ENCODE measurements around the gene INPP4B.

INPP4B gene

GRCh38 chr4:142272452-142272851, 573.6 kb downstream of the INPP4B start:
- DNase-seq = no peak

- DNase-seq = no peak
These were observed 574.3 kb downstream of the INPP4B start for GRCh38 chr4:142271832-142272231.

DNA sequence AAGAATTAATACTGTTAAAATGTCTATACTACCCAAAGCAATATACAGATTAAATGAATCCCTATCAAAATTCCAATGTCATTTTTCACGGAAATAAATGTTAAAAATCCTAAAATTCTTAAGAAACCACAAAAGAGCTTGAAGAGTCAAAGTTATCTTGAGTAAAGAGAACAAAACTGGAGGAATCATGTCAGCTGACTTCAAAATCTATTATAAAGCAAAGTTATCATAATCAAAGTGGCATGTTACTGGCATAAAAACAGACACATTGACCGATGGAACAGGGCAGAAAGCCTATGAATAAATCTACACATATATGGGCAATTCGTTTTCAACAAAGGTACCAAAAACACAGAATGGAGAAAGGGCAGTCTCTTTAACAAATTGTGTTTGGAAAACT, 579.0 kb downstream of the INPP4B start:
- DNase-seq = no peak

DNA sequence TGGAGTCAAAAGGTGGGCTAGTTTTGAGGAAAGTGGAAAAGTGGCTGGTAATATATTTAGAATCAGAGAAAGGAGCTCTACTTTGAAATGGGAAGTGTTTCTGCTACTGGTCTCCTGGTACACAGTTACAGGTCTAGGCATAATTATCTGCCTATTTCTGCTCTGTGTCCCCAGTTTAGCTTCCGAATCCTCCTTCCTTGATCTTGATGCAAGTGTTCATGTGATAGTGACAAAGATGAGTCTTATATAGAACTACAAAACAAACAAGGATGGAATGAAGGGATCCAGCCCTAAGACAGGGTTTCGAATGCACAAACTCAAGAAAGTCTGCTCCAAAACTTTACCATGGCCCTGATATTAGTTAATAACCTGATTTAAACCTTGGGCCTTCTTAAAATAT, 580.2 kb downstream of the INPP4B start:
- no peak for DNase-seq

DNA sequence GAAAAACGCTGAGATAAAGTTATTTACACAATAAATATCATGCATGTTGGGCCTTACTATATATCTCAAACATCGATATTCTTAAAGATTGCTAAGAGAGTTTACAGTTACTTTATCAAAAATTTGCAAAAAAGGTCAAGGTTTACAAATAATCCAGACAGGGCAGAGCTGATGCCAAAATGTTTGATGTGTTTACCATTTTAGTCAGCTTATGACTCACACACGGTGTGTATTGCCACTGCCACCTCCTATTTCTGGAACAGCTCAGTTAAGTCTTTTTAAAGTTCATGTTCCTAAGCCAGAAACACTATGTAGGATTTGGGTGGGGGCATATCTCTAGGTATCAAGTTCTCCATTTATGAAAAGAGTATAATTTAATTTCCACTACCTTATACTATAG, 580.6 kb downstream of the INPP4B start:
- DNase-seq = no peak

- no peak for DNase-seq
These were observed 581.1 kb downstream of the INPP4B start for GRCh38 chr4:142264961-142265360.

DNA sequence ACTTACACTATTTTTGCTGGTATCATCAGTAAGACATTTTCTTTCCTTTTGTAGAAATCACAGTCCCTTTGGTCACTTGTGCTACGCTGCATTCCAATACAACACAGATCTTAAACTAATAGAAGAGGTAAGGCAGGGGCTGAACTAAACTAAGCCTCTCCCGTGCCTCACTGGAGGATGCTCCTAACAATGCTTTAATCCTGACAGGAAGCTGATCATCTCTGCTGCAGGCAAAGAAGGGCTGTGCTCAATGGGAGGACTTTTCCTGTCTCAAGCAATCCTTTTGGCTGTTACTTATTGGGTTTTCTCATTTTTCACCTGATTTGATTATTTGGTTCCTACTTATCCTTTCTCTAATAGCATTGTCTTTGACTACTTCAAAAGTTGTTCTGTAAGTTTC, 583.1 kb downstream of the INPP4B start:
- no peak for DNase-seq

GRCh38 chr4:142248946-142249345, 597.2 kb downstream of the INPP4B start:
- no peak for DNase-seq

DNA sequence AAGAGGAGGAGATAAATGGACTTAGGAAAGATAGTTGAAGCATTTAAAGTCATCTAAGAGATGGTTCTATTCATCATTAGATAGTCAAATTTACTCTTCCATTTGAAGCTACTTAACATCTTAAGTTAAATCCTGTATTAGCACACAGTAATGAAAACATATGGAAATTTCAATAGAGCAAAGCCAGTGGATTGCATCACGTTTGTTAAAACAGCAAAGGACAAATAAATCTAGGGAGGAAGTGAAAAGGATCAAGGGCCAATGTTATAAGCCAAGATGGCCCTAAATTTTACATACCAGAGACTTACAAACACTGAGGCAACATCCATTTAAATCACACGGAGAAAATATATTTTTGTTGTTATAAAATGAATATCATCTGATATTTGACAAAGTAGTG, 602.8 kb downstream of the INPP4B start:
- no peak for DNase-seq

GRCh38 chr4:142242156-142242555, 603.9 kb downstream of the INPP4B start:
- no peak for DNase-seq

- no peak for DNase-seq
These were observed 607.5 kb downstream of the INPP4B start for GRCh38 chr4:142238589-142238988.

- no peak for DNase-seq
These were observed 609.8 kb downstream of the INPP4B start for GRCh38 chr4:142236268-142236667.

DNA sequence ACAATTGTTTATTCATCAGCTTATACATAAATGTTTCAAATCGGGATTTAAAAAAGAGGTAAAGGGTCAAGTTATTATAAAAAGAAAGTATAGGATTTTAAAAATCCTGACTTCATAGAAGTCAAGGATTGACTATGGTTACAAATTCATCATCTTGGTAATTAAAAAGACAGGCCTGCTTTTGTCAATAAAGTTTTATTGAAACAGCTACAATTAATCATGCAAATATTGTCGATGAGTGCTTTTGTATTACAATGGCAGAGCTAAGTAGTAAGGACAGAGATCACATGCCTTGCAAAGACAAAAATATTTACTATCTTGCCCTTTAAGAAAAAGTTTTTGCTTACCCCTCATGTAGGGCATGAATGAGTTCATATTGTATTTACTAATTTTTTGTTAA, 614.3 kb downstream of the INPP4B start:
- no peak for DNase-seq

GRCh38 chr4:142230991-142231390, 615.1 kb downstream of the INPP4B start:
- DNase-seq = no peak

DNA sequence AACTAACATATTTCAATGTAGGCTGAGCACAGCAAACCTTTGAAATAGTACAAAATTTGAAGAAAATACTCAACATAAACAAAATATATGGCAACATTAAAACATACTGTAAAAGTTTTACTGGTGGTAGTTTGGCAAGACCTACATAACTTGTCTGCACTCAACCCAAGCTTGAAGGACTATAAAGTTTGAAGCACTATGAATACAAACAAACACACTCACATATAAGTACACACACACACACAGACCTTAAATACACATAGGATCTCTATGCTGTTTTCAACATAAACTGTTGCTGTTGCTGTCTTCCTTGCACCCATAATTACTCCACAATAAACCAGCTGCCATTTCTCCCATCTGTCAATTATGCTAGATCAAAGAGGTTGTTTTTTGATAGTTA, 620.1 kb downstream of the INPP4B start:
- no peak for DNase-seq

DNA sequence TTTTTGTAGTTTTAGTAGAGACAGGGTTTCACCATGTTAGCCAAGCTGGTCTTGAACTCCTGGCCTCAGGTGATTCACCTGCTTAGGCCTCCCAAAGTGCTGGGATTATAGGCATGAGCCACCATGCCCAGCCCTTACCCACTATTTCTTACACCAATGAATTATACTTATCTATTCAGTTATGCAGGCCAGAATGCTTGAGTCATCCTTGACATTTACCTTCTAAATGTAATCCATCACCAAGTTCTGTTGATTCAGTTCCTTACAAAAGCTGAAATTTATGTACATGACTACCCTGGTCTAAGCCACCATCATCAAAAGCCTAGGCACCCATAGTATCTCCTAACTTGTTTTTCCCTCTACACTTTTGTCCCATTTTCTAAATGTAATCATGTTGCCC, 624.0 kb downstream of the INPP4B start:
- DNase-seq = no peak

DNA sequence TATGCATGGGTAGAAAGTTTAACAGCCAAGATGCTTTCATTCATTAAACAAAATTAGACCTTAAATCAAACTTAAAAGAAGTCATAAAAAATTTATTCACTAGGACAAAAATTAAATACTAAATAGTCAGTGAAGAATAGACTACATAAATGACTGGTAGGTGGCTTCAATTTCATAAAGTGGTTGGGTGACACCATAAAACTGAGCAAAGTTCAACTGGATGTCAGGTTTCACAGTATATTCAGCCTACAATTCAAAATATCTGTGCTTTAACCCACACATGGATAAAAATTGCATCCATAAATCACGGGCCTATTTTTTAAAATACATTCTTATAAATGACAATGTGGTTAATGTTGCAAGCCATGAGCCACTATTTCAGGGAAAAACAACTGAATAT, 627.4 kb downstream of the INPP4B start:
- DNase-seq = no peak

- no peak for DNase-seq
These were observed 634.7 kb downstream of the INPP4B start for GRCh38 chr4:142211444-142211843.

- DNase-seq = no peak
These were observed 642.6 kb downstream of the INPP4B start for GRCh38 chr4:142203505-142203904.

DNA sequence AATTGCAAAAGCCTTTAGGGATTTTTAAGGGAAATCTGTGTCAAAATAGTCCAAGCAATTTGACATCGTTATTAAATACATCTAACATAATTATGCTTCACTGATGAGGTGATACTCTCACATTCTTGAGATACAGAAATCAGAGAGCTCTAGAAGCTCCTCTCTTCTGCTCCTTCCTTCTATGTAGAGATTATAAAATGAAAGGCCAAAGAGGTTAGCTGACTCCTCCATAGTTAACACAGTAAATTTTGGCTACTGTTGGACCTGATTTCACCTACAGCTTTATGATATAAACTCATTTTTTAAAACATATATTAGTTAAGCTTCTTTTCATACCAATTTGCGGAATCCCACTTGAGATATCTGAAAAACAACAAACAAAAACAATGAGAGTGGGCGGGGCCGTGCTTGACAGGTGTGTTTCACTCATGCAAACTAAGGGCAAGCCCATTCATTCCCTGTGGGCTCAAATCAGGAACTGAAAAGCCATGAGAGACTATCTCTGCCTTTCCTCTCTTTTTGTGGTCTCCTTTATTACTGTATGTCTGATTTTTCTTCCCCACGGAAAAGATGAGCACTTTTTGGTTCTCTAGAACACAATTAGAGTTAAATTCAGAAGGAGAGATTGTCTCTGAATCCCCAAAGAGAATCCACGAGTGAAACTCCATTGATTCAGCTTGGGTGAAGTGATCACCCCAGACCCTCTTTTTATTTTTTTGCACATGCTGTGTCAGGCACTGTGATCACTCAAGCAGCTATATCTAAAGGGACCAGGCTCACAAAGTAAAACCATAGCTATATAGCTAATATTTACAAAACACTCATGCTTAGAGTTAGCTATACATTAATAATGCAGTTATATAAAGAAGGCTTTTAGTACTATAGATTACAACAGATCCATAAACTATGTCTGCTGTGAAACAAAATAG, 643.4 kb downstream of the INPP4B start:
- no peak for DNase-seq

DNA sequence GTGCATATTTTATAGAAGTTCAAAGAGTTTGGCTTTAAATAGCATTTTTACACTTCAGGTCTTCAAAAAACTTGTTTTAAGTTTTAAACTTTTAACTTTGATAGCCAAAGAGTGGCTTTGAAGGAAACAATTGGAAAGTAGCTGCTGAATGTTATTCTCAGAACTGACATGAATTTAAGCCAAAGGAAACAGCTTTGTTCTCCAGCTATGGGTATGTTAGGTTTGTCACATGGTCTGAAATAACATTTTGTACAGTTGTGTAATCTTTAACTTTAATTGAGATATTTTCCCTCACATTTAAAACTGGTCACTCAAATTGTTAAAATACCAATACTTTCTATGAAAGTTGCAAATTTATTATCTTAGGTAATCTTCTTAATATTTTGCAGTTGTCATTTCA, 645.1 kb downstream of the INPP4B start:
- no peak for DNase-seq

DNA sequence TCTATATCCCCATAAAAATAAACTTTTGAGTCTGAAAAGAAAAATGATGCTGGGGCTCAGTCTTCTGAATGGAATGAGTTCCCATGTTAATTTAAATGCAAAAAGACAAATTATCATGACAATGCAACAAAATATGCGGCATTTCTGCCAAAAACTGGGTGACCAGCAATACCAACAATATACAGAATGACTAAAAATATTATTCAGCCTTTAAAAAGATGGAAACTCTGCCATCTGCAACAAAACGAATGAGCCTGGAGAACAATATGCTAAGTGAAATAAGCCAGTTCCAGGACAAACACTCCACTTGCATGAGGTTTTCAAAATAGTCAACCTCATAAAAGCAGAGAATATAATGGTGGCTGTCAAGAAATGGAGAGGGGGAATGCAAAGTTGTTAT, 651.2 kb downstream of the INPP4B start:
- DNase-seq = no peak

DNA sequence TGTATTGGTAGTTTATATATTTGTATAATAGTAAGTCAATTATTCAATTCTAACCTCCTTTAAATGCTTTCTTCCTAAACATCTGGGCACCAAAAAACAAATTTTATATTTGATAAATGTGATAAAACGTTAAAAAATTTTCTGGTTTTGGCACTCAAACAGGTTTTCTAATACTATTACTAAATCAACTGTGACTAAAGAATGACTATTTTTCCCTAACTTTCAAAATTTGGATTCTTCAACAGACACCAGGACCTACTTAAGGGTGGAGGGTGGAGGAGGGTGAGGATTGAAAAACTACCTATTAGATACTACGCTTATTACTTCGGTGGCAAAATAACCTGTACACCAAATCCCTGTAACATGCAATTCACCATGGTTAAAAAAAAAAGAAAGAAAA, 654.2 kb downstream of the INPP4B start:
- no peak for DNase-seq

DNA sequence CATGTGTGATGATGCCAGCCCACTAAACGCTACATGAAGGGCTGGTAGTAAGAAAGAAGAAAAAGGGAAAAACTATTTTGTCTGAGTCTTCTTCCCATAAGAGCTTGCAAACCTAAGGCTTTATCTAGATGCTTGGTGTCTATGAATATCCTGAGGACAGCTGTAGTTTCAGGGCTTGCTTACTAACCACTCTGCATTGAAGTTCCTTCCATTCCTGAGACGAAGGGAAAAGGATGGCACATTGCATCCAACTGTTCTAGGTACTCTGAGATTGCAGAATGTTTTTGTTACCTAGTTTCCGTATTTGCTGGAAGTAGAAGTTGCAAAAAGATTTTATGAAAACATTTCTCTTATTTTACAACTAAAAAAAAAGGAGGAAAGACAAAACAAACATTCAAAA, 665.1 kb downstream of the INPP4B start:
- DNase-seq = no peak

DNA sequence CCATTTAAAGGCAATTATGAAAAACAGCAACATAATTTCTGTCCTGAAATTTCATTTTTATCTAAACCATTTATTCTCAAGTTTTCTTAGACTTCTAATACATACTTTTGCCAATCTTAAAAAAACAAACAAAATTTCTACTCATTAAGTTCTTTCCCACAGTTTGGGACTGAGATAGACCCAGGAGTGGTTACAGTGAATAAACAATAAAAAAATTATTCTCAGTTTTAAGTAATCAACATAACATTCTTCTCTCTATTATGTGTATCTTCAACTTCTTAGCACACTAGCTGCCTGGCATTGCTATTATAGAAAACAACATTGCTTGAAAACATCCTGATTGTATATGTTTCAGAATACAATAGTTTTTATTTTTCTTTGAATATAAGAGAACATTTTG, 676.9 kb downstream of the INPP4B start:
- DNase-seq = no peak

Data from activated T-cell treated with anti-CD3 and anti-CD28 coated beads, Interleukin-2, amount 50 U/mL, for 48 hours (primary cell).